OCI-LY7 (cell line): ENCODE results near the gene SHOX. TPM values are rescaled to one million over a fixed set of nuclear protein-coding genes. Genes with fewer than 3 reads are reported as not detected.

Experiments
- BruUV-seq: library from RNA; stranded (reverse); fragments of 400-500 nt; replicated peaks from 2 replicates; lab custom pipeline; 2021; lab: Mats Ljungman, UMichigan
- CTCF ChIA-PET: fragments of 300-600 bp; sonication (Branson Sonifier 250); formaldehyde crosslinking; loops from one replicate; lab custom pipeline; 2022; ENCODE audit warnings: antibody characterized with exemption; ENCODE audit not compliant: unreplicated experiment; lab: Charles Lee
- POLR2A ChIA-PET: fragments of 300-600 bp; sonication (Branson Sonifier 250); formaldehyde crosslinking; loops from one replicate; lab custom pipeline; 2022; ENCODE audit warnings: antibody characterized with exemption; lab: Charles Lee
- DNase-seq: peaks from one replicate; pipeline ENCODE4 v3.0.0-alpha.2; 2015; ENCODE audit warnings: low spot score
- H2AFZ ChIP-seq: fragments of 200-600 bp; sonication (generic), shearing (Covaris generic); 2 replicates; pipeline ENCODE4 v1.6.1; 2014; ENCODE audit warnings: mild to moderate bottlenecking, antibody characterized with exemption, low read length, moderate library complexity
- H3K27ac ChIP-seq: fragments of 200-600 bp; sonication (generic); 2 replicates; pipeline ENCODE4 v1.5.1; 2014; ENCODE audit warnings: mixed run types, low read depth, mild to moderate bottlenecking, moderate library complexity, low read length, inconsistent platforms; ENCODE audit not compliant: poor library complexity, severe bottlenecking
- H3K36me3 ChIP-seq: fragments of 200-600 bp; sonication (generic); 2 replicates; pipeline ENCODE4 v1.6.1; 2014; ENCODE audit warnings: mild to moderate bottlenecking, antibody characterized with exemption, low read length, moderate library complexity, mixed read lengths; ENCODE audit not compliant: insufficient read depth
- H3K4me1 ChIP-seq: fragments of 200-600 bp; sonication (generic); 2 replicates; pipeline ENCODE4 v1.5.1; 2014; ENCODE audit warnings: mild to moderate bottlenecking, low read length; ENCODE audit not compliant: insufficient read depth, poor library complexity, severe bottlenecking
- H3K4me2 ChIP-seq: fragments of 200-600 bp; sonication (generic); 2 replicates; pipeline ENCODE4 v1.6.1; 2014; ENCODE audit warnings: mild to moderate bottlenecking, low read length
- H3K4me3 ChIP-seq: fragments of 200-600 bp; sonication (generic); 2 replicates; pipeline ENCODE4 v1.5.1; 2014; ENCODE audit warnings: mild to moderate bottlenecking, low read depth, low read length; ENCODE audit not compliant: poor library complexity, severe bottlenecking
- H3K79me2 ChIP-seq: fragments of 200-600 bp; sonication (generic); 2 replicates; pipeline ENCODE4 v1.6.1; 2016; ENCODE audit warnings: low read depth, mild to moderate bottlenecking, low read length, moderate library complexity, mixed read lengths; ENCODE audit not compliant: insufficient read depth
- H3K9me2 ChIP-seq: fragments of 200-600 bp; sonication (generic); 2 replicates; pipeline ENCODE4 v1.6.1; 2016; ENCODE audit warnings: mild to moderate bottlenecking, low read length, mixed read lengths; ENCODE audit not compliant: insufficient read depth
- H3K9me3 ChIP-seq: fragments of 200-600 bp; sonication (generic); 2 replicates; pipeline ENCODE4 v1.6.1; 2014; ENCODE audit warnings: mild to moderate bottlenecking, mixed run types, low read length, mixed read lengths
- H4K20me1 ChIP-seq: fragments of 200-600 bp; sonication (generic); 2 replicates; pipeline ENCODE4 v1.6.1; 2014; ENCODE audit warnings: mild to moderate bottlenecking, antibody characterized with exemption, low read length, moderate library complexity, mixed read lengths; ENCODE audit not compliant: insufficient read depth
- EZH2phosphoT487 ChIP-seq: fragments of 200-600 bp; sonication (generic); IDR thresholded peaks from 2 replicates; pipeline ENCODE4 v1.6.1; 2018; ENCODE audit warnings: low read depth, borderline replicate concordance, mild to moderate bottlenecking, mixed run types, antibody characterized with exemption, low read length, moderate library complexity, mixed read lengths
- intact Hi-C: fragments of 100-400 bp; cut with micrococcal nuclease; formaldehyde crosslinking; loops from one replicate; pipeline ENCODE4 v1.10.0; 2022; ENCODE audit not compliant: unreplicated experiment
- total RNA-seq, 2 experiments: library from RNA; depleted of rRNA in 1 of 2; stranded (reverse); fragments of >200 nt in 1 of 2; shearing (Covaris generic) in 1 of 2; gene quantifications; 2 replicates each; pipeline ENCODE4 v1.2.3, GENCODE V29; 2014 to 2022
- TF ChIP-seq, protein P1 (sequence below): fragments of 200-600 bp; sonication (generic); conservative IDR thresholded peaks from 2 replicates; pipeline ENCODE4 v1.5.1; 2014; ENCODE audit warnings: mild to moderate bottlenecking, antibody characterized with exemption, low read length, moderate library complexity, mixed read lengths

SHOX gene
- total RNA-seq, 2 experiments from 2014 or later: not detected

DNA sequence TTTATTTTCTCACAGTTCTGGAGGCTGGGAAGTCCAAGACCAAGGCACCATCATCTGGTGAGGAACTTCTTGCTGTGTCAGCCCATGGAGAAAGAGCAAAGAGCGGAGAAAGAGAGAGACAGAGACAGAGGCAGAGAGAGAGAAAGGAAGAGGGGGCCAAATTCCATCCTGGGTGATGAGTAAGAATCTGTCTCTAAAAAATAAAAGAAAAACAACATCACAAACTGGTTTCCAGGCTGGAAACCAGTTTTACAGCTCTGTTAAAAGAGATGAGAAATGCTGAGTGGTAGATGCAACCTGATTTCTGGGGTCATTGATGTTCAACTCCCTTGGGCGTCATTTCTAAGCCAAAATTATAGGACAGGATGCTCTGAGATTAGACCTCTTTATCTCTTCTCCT lies 72.9 kb downstream of the SHOX start:
- Histone ChIP-seq H3K4me2 (no peak overlapping the region), H3K36me3 (no peaks in the 10 kb centered on the region), H3K9me3 (no peaks in the 10 kb centered on the region), H4K20me1 (no peaks in the 10 kb centered on the region), H3K9me2 (no peaks in the 10 kb centered on the region), H3K4me1 (no peaks in the 10 kb centered on the region), H2AFZ (no peak overlapping the region), H3K79me2 (no peaks in the 10 kb centered on the region), H3K4me3 (no peak overlapping the region), H3K27ac (no peak overlapping the region)
- intact Hi-C loops: no loop called here
- DNase-seq: no peak
- ChIA-PET CTCF (no interaction called here), POLR2A (no interaction called here)
- TF ChIP-seq, protein P1, sequence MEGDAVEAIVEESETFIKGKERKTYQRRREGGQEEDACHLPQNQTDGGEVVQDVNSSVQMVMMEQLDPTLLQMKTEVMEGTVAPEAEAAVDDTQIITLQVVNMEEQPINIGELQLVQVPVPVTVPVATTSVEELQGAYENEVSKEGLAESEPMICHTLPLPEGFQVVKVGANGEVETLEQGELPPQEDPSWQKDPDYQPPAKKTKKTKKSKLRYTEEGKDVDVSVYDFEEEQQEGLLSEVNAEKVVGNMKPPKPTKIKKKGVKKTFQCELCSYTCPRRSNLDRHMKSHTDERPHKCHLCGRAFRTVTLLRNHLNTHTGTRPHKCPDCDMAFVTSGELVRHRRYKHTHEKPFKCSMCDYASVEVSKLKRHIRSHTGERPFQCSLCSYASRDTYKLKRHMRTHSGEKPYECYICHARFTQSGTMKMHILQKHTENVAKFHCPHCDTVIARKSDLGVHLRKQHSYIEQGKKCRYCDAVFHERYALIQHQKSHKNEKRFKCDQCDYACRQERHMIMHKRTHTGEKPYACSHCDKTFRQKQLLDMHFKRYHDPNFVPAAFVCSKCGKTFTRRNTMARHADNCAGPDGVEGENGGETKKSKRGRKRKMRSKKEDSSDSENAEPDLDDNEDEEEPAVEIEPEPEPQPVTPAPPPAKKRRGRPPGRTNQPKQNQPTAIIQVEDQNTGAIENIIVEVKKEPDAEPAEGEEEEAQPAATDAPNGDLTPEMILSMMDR: no peak
- no peak for TF ChIP-seq EZH2phosphoT487
- BruUV-seq: no TSS peak

DNA sequence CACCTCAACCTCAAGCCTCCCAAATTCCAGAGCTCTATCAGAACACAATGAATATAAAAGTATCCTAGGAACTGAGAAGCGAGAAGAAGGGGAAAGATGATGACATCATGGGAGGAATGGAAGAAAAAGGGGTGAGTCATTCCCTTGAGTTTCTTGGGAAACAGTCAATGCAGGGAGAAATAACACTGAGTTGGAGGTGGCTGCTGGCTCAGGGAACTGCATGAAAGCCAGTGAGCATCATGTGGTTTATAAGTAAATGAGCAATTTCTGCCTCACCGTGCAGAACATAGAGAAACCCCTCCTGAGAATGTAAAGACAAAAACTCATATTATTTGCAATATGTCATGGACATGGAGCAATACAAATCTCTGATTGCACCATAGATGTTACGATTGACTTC lies 73.3 kb downstream of the SHOX start:
- Histone ChIP-seq H3K4me3 (no peak overlapping the region), H3K9me2 (no peaks in the 10 kb centered on the region), H3K4me1 (no peaks in the 10 kb centered on the region), H4K20me1 (no peaks in the 10 kb centered on the region), H2AFZ (no peak overlapping the region), H3K4me2 (no peak overlapping the region), H3K9me3 (no peaks in the 10 kb centered on the region), H3K27ac (no peak overlapping the region), H3K36me3 (no peaks in the 10 kb centered on the region), H3K79me2 (no peaks in the 10 kb centered on the region)
- intact Hi-C loops: no loop called here
- TF ChIP-seq EZH2phosphoT487: no peak
- BruUV-seq: no TSS peak
- CTCF ChIA-PET: no interaction called here
- no peak for DNase-seq
- POLR2A ChIA-PET: no interaction called here

Other genes with a start within 250 kb of the SHOX start
- gene PPP2R3B, start 243.9 kb upstream of the SHOX start, total RNA-seq (2014; rRNA removed; shearing (Covaris generic)): 311 and 342 TPM in 2 replicates
- 270 and 301 TPM in 2 replicates for gene PPP2R3B, start 243.9 kb upstream of the SHOX start, total RNA-seq (2022)